Measurements from ENCODE around the gene GIMAP8. TPM values are rescaled to one million over a fixed set of nuclear protein-coding genes. Genes with fewer than 3 reads are reported as not detected.
"Not testable (repeated sequence)": the region's sequence is repeated elsewhere in the genome, so short reads cannot be mapped to it uniquely, and the experiment has no call there.

The GIMAP8 gene
- total RNA-seq, 3 donors from 2014 or later: 7.2 to 11.5 (median 10.4) TPM

GRCh38 chr7:150519310-150519709 is 68.9 kb downstream of the GIMAP8 start:
- TF ChIP-seq POLR2A (IDR thresholded peaks at IDR 0.05): no peak
- no peak for TF ChIP-seq CTCF (IDR thresholded peaks at IDR 0.05)
- TF ChIP-seq POLR2AphosphoS5 (IDR thresholded peaks at IDR 0.05): no peak
- intact Hi-C loops (cut with DNase I; ENCODE audit: low total_unique reads): no loop called here
- Histone ChIP-seq H3K4me3 (peak overlapping the region in 2 of 3 donors; percentile 43 to 46), H3K9me3 (no peaks in the 10 kb centered on the region), H3K27me3 (no peaks in the 10 kb centered on the region), H3K36me3 (no peaks in the 10 kb centered on the region), H3K27ac (peak overlapping the region in 1 of 2 donors; percentile 61), H3K4me1 (no peaks in the 10 kb centered on the region)
- DNase-seq (ENCODE audit: low spot score in 2 of 2): no peak

- intact Hi-C loops (cut with DNase I; ENCODE audit: low total_unique reads): no loop called here
- TF ChIP-seq POLR2AphosphoS5 (IDR thresholded peaks at IDR 0.05) (no peak), CTCF (IDR thresholded peaks at IDR 0.05) (no peak), POLR2A (IDR thresholded peaks at IDR 0.05) (no peak)
- DNase-seq (ENCODE audit: low spot score in 2 of 2): no peak
- no peaks in the 10 kb centered on the region for H3K27me3 ChIP-seq
- peak overlapping the region; percentile 3 to 43 (median 17) for H3K4me3 ChIP-seq
- H3K27ac ChIP-seq: peak overlapping the region in 1 of 2 donors; percentile 61
- no peaks in the 10 kb centered on the region for H3K9me3 ChIP-seq
- no peaks in the 10 kb centered on the region for H3K4me1 ChIP-seq
- H3K36me3 ChIP-seq: no peaks in the 10 kb centered on the region
These were observed 69.7 kb downstream of the GIMAP8 start for GRCh38 chr7:150520145-150520544.

GRCh38 chr7:150522931-150523330 is 72.5 kb downstream of the GIMAP8 start:
- H3K36me3 ChIP-seq; H3K27me3 ChIP-seq; H3K9me3 ChIP-seq; H3K4me3 ChIP-seq; DNase-seq (ENCODE audit: low spot score in 2 of 2); intact Hi-C loops (cut with DNase I; ENCODE audit: low total_unique reads); H3K27ac ChIP-seq; H3K4me1 ChIP-seq: not testable (repeated sequence)

- no peaks in the 10 kb centered on the region for H3K4me1 ChIP-seq
- H3K36me3 ChIP-seq: no peaks in the 10 kb centered on the region
- DNase-seq (ENCODE audit: low spot score in 2 of 2): no peak
- H3K9me3 ChIP-seq: peaks cover 0 to 7% of the 10 kb centered on the region in 2 donors
- no peaks in the 10 kb centered on the region for H3K27me3 ChIP-seq
- H3K27ac ChIP-seq: no peak overlapping the region
- no peak for TF ChIP-seq CTCF (IDR thresholded peaks at IDR 0.05)
- TF ChIP-seq POLR2AphosphoS5 (IDR thresholded peaks at IDR 0.05): no peak
- TF ChIP-seq POLR2A (IDR thresholded peaks at IDR 0.05): no peak
- intact Hi-C loops (cut with DNase I; ENCODE audit: low total_unique reads): no loop called here
- H3K4me3 ChIP-seq: no peak overlapping the region
These were observed 73.6 kb downstream of the GIMAP8 start for GRCh38 chr7:150524018-150524417.

Other genes with a start within 250 kb of the GIMAP8 start
- 10 to 100 TPM in 2 of 3 donors, 1 to 10 TPM in 1; 8.0 to 23.4 (median 15.4) TPM for gene LRRC61, start 127.3 kb upstream of the GIMAP8 start, total RNA-seq
- gene ACTR3C, start 127.1 kb upstream of the GIMAP8 start, total RNA-seq: 10 to 100 TPM in 2 of 3 donors, 1 to 10 TPM in 1; 5.0 to 54.0 (median 30.2) TPM
- gene RARRES2, start 109.0 kb upstream of the GIMAP8 start, total RNA-seq: 100 to 1,000 TPM; 156 to 297 (median 267) TPM
- gene REPIN1, start 81.8 kb upstream of the GIMAP8 start, total RNA-seq: 10 to 100 TPM; 43.7 to 70.8 (median 68.2) TPM
- gene ZNF775, start 71.3 kb upstream of the GIMAP8 start, total RNA-seq: 1 to 10 TPM; 1.9 to 5.7 (median 4.6) TPM
- gene GIMAP7, start 64.2 kb downstream of the GIMAP8 start, total RNA-seq: 10 to 100 TPM in 2 of 3 donors, 1 to 10 TPM in 1; 9.4 to 22.1 (median 15.7) TPM
- gene GIMAP4, start 116.8 kb downstream of the GIMAP8 start, total RNA-seq: 10 to 100 TPM; 19.3 to 29.8 (median 29.2) TPM
- gene GIMAP6, start 181.8 kb downstream of the GIMAP8 start, total RNA-seq: 10 to 100 TPM; 13.3 to 35.2 (median 28.2) TPM
- gene GIMAP2, start 235.1 kb downstream of the GIMAP8 start, total RNA-seq: 10 to 100 TPM in 2 of 3 donors, 1 to 10 TPM in 1; 9.2 to 18.2 (median 10.7) TPM